SK-N-SH (cell line): Measurements from ENCODE around the gene RASAL2.
"Not testable (repeated sequence)": the region's sequence is repeated elsewhere in the genome, so short reads cannot be mapped to it uniquely, and the experiment has no call there.

Source experiments
- CTCF ChIP-seq: fragments of 200-600 bp; sonication (generic); IDR thresholded peaks from 2 replicates; pipeline ENCODE4 v1.6.1; 2017; ENCODE audit warnings: antibody characterized with exemption, mild to moderate bottlenecking, moderate library complexity
- EP300 ChIP-seq, 2 experiments: IDR thresholded peaks; 2 replicates each; pipeline versions ENCODE4 v1.4.0 to v1.6.1; 2012; ENCODE audit warnings: borderline replicate concordance in 1 of 2, low read depth in 1 of 2, low read length in 1 of 2
- FOXJ3 ChIP-seq: sonication (generic); formaldehyde crosslinking; IDR thresholded peaks from 2 replicates; pipeline ENCODE4 v1.5.1; 2020; ENCODE audit warnings: mild to moderate bottlenecking, missing genetic modification reagents
- GATA2 ChIP-seq: sonication (generic); formaldehyde crosslinking; IDR thresholded peaks from 2 replicates; pipeline ENCODE4 v1.5.0; 2020; ENCODE audit warnings: mild to moderate bottlenecking, missing genetic modification reagents
- JUND ChIP-seq: IDR thresholded peaks from 2 replicates; pipeline ENCODE4 v1.4.0; 2012
- PBX3 ChIP-seq: IDR thresholded peaks from 2 replicates; pipeline ENCODE4; 2012
- POLR2AphosphoS5 ChIP-seq: IDR thresholded peaks from 2 replicates; pipeline ENCODE4 v1.6.1; 2012; ENCODE audit warnings: low read depth, low read length
- REST ChIP-seq: IDR thresholded peaks from 2 replicates; pipeline ENCODE4 v1.6.1; 2012; ENCODE audit warnings: mild to moderate bottlenecking, low read depth, low read length, moderate library complexity

GRCh38 chr1:178248284-178248683 lies 154.4 kb downstream of the RASAL2 start:
- TF ChIP-seq EP300 (IDR thresholded peaks at IDR 0.05; ENCODE audit: borderline replicate concordance in 1 of 2, low read depth in 1 of 2, low read length in 1 of 2); GATA2 (CRISPR knock-in tag); FOXJ3; POLR2AphosphoS5; REST; PBX3; CTCF; JUND: not testable (repeated sequence)
